Hippocampal formation (tissue), 2 donors: ENCODE measurements around the gene SETD7.

ENCODE experiments used
- DNase-seq, 2 donors: peaks; one replicate each; lab custom pipeline; 2025; lab: John Stamatoyannopoulos, UW

SETD7 gene

GRCh38 chr4:139556071-139556723 is at the start of gene SETD7:
TSS of gene SETD7 (minus strand) at chr4:139556219. CDS start at chr4:139556137, 82 bp downstream.
- DNase-seq: peak; percentile 61 to 62

- DNase-seq: no peak
These were observed 49.5 kb upstream of the SETD7 start for GRCh38 chr4:139605516-139605915.

DNA sequence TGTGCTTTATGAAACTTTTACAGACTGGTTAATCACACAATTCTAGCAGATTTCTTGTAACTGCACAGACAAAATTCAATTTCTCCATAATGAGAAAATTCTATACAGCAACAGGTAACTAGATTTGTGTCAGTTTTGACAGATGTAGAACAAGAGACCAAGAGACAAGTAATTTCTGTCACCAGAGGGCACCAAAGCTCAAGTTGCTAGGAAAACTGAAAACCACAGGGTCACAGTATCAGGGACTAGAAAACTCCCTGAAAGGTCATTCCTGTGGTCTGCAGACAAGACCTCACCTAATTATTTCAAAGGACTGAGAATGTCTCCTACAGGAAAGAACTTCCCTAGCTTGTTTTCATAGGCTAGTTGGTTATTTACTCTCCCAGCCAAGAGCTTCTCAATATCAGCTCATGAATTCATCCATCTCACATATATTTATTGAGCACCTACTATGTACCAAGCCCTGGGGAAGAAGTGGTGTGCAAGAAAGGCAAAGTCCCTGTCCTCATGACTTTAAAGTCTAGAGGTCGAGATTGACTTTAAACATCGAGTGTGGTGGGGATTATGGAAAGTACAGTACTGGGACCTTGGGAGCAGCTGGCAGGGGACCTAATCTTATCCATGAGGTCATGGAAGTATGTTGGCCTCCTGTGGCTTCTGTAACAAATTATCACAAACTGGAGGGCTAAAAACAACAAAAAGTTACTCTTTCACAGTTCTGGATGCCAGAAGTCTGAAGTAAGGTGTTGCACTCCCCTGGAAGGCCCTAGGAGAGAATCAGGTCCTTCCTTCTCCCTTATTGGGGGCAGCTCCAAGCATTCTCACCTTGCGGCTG is 47.8 kb upstream of the SETD7 start:
- DNase-seq: peak; percentile 36 to 57

GRCh38 chr4:139602776-139603360 is 46.8 kb upstream of the SETD7 start:
- no peak for DNase-seq

DNA sequence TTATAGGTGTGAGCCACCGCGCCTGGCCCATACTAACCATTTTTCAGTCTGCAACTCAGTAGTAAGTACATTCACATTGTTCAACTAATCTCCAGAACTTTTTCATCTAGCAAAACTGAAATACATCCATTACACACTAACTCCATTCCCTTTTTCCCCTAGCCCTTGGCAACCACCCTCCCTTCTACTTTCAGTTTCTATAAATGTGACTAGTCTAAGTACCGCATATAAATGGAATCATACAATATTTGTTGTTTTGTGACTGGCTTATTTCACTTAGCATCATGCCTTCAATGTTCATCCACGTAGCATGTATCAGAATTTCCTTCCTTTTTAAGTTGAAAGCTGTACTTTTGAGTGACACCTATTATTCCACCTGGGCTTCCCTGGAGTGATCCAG is 44.6 kb upstream of the SETD7 start:
- DNase-seq: no peak

GRCh38 chr4:139599594-139600374 is 43.8 kb upstream of the SETD7 start:
- DNase-seq: no peak

DNA sequence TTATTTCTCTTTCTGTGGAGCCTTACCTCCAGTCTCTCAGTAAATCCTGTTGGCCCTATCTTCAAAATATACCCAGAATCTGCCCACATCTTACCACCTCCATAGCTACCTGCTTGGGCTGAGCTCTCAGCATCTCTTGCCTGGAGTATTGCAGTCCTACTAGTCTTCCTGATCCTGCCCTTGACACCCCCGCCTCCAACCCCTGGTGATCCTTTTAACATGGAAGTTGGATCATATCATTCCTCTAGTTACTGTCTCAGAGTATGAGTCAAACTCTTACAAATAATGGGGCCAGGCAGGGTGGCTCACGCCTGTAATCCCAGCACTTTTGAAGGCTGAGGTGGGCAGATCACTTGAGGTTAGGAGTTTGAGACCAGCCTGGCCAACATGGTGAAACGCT is 43.1 kb upstream of the SETD7 start:
- no peak for DNase-seq

DNA sequence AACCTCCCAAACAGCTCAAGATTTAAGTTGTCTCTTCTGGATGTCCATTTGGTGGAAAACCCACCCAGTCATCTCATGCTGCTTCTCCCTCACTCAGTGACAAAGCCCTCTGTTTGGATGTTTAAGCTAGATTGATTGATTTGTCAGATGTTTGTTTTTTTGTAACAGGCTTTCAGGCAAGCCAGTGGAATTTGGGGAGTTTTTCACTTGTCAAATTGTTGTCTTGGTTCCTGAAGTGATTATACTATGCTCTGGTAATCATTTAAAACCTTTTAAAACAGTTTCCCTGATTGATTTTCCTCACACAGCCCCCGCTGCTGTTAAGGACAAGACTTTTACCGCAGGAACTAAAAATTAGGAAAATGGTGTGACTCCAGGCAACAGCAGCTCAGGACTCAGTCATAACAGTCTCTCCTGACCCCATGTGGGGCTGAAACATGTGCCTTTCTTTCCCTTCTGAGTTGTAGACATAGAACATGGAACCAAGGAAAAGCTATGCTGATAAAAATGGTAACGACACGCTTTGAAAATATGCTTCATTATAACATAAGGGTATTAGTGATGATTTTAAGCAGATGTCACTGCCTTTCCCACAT is 40.8 kb upstream of the SETD7 start:
- no peak for DNase-seq

- no peak for DNase-seq
These were observed 40.1 kb upstream of the SETD7 start for GRCh38 chr4:139596034-139596683.

GRCh38 chr4:139594591-139595185 is 38.7 kb upstream of the SETD7 start:
- no peak for DNase-seq

DNA sequence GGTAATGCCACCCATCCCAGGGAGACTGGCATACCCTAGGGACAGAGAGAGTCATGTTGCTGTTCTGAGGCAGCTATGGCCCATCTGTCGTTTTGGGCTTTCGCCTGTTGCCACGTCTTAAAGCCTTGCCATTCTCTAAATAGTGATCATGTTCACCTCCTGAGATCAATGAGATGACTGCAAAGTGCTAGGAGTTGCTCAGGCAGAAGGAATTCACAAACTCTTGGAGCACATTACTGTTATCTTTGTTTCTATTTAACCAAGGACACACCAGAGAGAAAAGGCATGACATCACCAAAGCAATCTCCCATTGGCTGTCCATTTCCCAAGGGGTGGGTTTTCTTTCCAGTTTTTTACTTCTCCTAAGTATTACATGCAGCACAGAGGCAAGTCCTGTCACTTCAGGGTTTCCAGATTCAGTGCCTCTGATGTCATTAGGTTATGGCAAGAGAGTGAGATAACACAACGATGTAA is 37.1 kb upstream of the SETD7 start:
- DNase-seq: no peak

- DNase-seq: peak in 1 of 2 donors; percentile 3
These were observed 33.5 kb upstream of the SETD7 start for GRCh38 chr4:139589336-139590018.

DNA sequence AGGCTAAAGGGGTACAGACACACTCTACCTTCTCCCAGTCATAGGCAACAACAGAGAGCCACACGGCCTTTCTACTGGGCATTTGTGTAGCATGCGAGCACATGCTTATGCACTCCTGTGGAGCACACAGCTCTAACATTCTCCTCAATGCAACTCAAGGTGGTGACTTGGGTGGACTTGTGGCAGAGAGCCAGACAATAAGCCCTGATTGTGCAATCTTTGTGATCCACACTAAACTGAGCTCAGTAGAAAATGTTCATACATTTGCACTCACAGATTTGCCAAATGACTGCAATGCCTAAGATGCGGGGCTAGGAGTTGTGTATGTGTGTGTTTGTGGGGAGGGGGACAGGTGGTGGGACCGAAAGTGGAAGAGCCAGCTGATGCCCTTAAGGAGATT is 31.4 kb upstream of the SETD7 start:
- DNase-seq: no peak

DNA sequence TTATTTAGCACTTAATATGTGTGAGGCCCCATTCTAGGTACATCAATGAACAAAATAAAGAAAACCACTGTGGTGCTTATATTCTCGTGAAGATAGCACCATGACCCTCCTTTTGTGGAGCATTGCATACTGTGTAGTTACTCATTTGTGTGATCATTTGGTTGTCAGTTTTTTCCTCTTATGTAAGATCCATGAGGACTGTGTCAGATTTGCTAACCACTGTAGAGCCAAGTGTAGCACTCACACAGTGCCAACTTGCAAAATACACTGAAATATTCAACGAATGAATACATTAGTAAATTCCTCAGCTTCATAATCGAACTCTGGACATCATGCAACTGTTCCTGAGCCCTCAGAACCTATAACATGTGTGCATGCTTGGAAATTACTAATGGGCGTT is 29.5 kb upstream of the SETD7 start:
- DNase-seq: no peak

DNA sequence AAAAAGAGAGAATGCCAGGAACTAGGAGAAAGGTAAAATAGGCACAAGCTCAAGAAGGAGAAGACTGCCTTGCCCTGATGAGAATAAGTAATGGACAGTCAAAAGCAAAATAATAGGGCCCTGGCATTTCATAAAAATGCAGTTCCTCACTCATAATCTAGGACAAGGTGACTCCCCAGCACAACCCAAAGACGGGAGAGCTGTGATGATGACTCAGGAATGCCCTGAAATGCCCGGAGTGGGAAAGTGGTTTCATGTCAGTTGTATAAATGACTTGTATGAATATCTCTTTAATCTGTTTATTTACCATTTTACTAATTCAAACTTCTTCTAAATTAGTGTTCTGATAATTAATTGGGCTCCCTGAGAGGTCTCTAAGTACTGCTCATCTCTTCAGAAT is 28.8 kb upstream of the SETD7 start:
- DNase-seq: no peak

DNA sequence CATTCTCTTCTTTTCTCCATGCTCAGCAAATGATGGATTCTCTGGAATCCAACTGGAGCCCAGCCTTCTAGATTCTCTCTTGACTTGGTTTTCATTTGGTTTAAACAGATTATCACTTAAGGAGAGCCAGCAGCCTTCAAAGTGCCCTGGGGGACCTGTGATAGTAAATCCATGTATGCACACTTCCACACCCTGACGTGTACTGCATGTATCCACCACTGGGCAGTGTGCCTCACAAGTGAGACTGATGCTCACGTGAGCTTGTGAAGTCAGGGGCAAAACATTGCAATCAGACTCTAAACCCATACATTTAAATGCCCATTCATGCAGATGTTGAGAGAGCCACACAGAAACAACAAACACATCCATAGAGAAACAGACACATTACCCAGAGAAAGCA is 28.0 kb upstream of the SETD7 start:
- no peak for DNase-seq

GRCh38 chr4:139582044-139582443 is 26.0 kb upstream of the SETD7 start:
- DNase-seq: no peak

GRCh38 chr4:139581096-139581495 is 25.1 kb upstream of the SETD7 start:
- DNase-seq: no peak

- peak in 1 of 2 donors; percentile 22 for DNase-seq
These were observed 20.2 kb upstream of the SETD7 start for GRCh38 chr4:139576219-139576618.

- no peak for DNase-seq
These were observed 19.1 kb upstream of the SETD7 start for GRCh38 chr4:139575072-139575471.
